HCT116 (cell line): ENCODE measurements around the gene U2AF1L4.

Source experiments
- CEBPB ChIP-seq: IDR thresholded peaks from 2 replicates; pipeline ENCODE4 v1.6.1; 2012; ENCODE audit warnings: low read depth
- CTCF ChIP-seq, 3 experiments: fragments of 200-600 bp in 1 of 3; sonication (generic) in 1 of 3; IDR thresholded peaks in 2 of 3; conservative IDR thresholded peaks in 1 of 3; 2 replicates each; pipeline ENCODE4 v1.5.1; 2012 to 2017; ENCODE audit warnings: low read depth in 2 of 3, low read length in 2 of 3, antibody characterized with exemption in 1 of 3, borderline replicate concordance in 1 of 3, control low read depth in 1 of 3, mild to moderate bottlenecking in 1 of 3, mixed read lengths in 1 of 3, mixed run types in 1 of 3, moderate library complexity in 1 of 3; ENCODE audit not compliant: insufficient read depth in 1 of 3
- EZH2 ChIP-seq: fragments of 200-600 bp; sonication (generic); IDR thresholded peaks from 2 replicates; pipeline ENCODE4 v1.6.1; 2017; ENCODE audit warnings: antibody characterized with exemption, mixed run types
- POLR2A ChIP-seq: IDR thresholded peaks from 2 replicates; pipeline ENCODE4 v1.7.0; 2011; ENCODE audit warnings: borderline replicate concordance; ENCODE audit not compliant: insufficient read depth, insufficient read length; ENCODE audit errors: extremely low read depth
- POLR2AphosphoS5 ChIP-seq: IDR thresholded peaks from 2 replicates; pipeline ENCODE4 v1.6.1; 2011; ENCODE audit warnings: mild to moderate bottlenecking, low read depth, low read length, moderate library complexity
- SIN3A ChIP-seq: IDR thresholded peaks from 2 replicates; pipeline ENCODE4 v1.6.1; 2012; ENCODE audit warnings: low read depth
- YY1 ChIP-seq: IDR thresholded peaks from 2 replicates; pipeline ENCODE4 v1.6.1; 2011; ENCODE audit warnings: low read length, low read depth, moderate library complexity, mild to moderate bottlenecking; ENCODE audit not compliant: insufficient replicate concordance; ENCODE audit errors: extremely low read depth
- ZFX ChIP-seq: fragments of 450-650 bp; IDR thresholded peaks from 2 replicates; pipeline ENCODE4 v1.6.1; 2017
- ZNF274 ChIP-seq: fragments of 200-500 bp; sonication (Bioruptor generic); IDR thresholded peaks from 2 replicates; pipeline ENCODE4 v1.6.1; 2014; ENCODE audit warnings: mild to moderate bottlenecking, low read depth, low read length, inconsistent platforms
- TF ChIP-seq, protein P1 (sequence below): IDR thresholded peaks from 2 replicates; pipeline ENCODE4 v1.6.1; 2012

GRCh38 chr19:35734889-35735288 is 10.3 kb downstream of the U2AF1L4 start:
- TF ChIP-seq CTCF (IDR thresholded peaks at IDR 0.05 in 2 of 3, conservative IDR thresholded peaks at IDR 0.05 in 1 of 3; ENCODE audit: borderline replicate concordance in 1 of 3, insufficient read depth in 1 of 3, low read depth in 2 of 3, low read length in 2 of 3) (no peak), ZFX (no peak), ZNF274 (no peak), POLR2AphosphoS5 (no peak), SIN3A (no peak), POLR2A (no peak), EZH2 (no peak), CEBPB (no peak), YY1 (no peak)
- TF ChIP-seq, protein P1, sequence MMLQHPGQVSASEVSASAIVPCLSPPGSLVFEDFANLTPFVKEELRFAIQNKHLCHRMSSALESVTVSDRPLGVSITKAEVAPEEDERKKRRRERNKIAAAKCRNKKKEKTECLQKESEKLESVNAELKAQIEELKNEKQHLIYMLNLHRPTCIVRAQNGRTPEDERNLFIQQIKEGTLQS: no peak
